Astrocyte (in vitro differentiated cells and primary cell): Measurements from ENCODE around the gene DLGAP3. TPM values are rescaled to one million over a fixed set of nuclear protein-coding genes. Genes with fewer than 3 reads are reported as not detected.

ENCODE experiments used
- DNase-seq: peaks from one replicate; pipeline ENCODE4 v3.0.0-alpha.2; 2010; ENCODE audit warnings: low read depth
- FAIRE-seq: peaks from 2 replicates; lab custom pipeline; 2011; peaks lifted over from hg19 to GRCh38; lab: Jason Lieb, UNC
- H2AFZ ChIP-seq: 2 replicates; pipeline ENCODE4 v1.6.0; 2012; ENCODE audit warnings: low read depth, low read length, inconsistent platforms
- H3K27ac ChIP-seq: 2 replicates; pipeline ENCODE4 v1.5.1; 2011; ENCODE audit warnings: low read depth, low read length, inconsistent platforms
- H3K27me3 ChIP-seq: 2 replicates; pipeline ENCODE4 v1.6.0; 2011; ENCODE audit warnings: low read length, inconsistent platforms; ENCODE audit not compliant: insufficient read depth
- H3K36me3 ChIP-seq: 2 replicates; pipeline ENCODE4 v1.5.1; 2011; ENCODE audit warnings: low read length, inconsistent platforms; ENCODE audit not compliant: insufficient read depth
- H3K4me1 ChIP-seq: 2 replicates; pipeline ENCODE4 v1.5.1; 2011; ENCODE audit warnings: low read length, inconsistent platforms; ENCODE audit not compliant: insufficient read depth
- H3K4me2 ChIP-seq: 2 replicates; pipeline ENCODE4 v1.6.0; 2012; ENCODE audit warnings: low read length, inconsistent platforms
- H3K4me3 ChIP-seq: 2 replicates; pipeline ENCODE4 v1.5.1; 2011; ENCODE audit warnings: low read depth, mild to moderate bottlenecking, low read length, inconsistent platforms; ENCODE audit not compliant: insufficient read depth
- H3K79me2 ChIP-seq: 2 replicates; pipeline ENCODE4 v1.6.0; 2012; ENCODE audit warnings: mild to moderate bottlenecking, low read length, inconsistent platforms; ENCODE audit not compliant: insufficient read depth
- H3K9ac ChIP-seq: 2 replicates; pipeline ENCODE4 v1.6.0; 2012; ENCODE audit warnings: mild to moderate bottlenecking, low read length, inconsistent platforms
- H3K9me3 ChIP-seq: 2 replicates; pipeline ENCODE4 v1.5.1; 2012; ENCODE audit warnings: low read depth, mild to moderate bottlenecking, low read length, inconsistent platforms; ENCODE audit not compliant: insufficient read depth
- H4K20me1 ChIP-seq: 2 replicates; pipeline ENCODE4 v1.6.0; 2012; ENCODE audit warnings: low read length, inconsistent platforms; ENCODE audit not compliant: insufficient read depth
- H3K27ac Mint-ChIP-seq: one replicate; pipeline ENCODE4 v1.8.0; 2021; ENCODE audit warnings: mild to moderate bottlenecking, mixed read lengths; ENCODE audit not compliant: unreplicated experiment
- H3K27me3 Mint-ChIP-seq: one replicate; pipeline ENCODE4 v1.8.0; 2021; ENCODE audit warnings: low read depth, mixed read lengths; ENCODE audit not compliant: unreplicated experiment
- H3K36me3 Mint-ChIP-seq: one replicate; pipeline ENCODE4 v1.8.0; 2021; ENCODE audit warnings: low read depth, mixed read lengths; ENCODE audit not compliant: unreplicated experiment
- H3K4me1 Mint-ChIP-seq: one replicate; pipeline ENCODE4 v1.8.0; 2021; ENCODE audit warnings: low read depth, mixed read lengths; ENCODE audit not compliant: unreplicated experiment
- H3K4me3 Mint-ChIP-seq: one replicate; pipeline ENCODE4 v1.8.0; 2021; ENCODE audit warnings: mild to moderate bottlenecking, moderate library complexity, mixed read lengths; ENCODE audit not compliant: unreplicated experiment
- H3K9me3 Mint-ChIP-seq: one replicate; pipeline ENCODE4 v1.8.0; 2021; ENCODE audit warnings: mild to moderate bottlenecking, mixed read lengths; ENCODE audit not compliant: unreplicated experiment
- EZH2 ChIP-seq: IDR thresholded peaks from 2 replicates; pipeline ENCODE4 v1.6.1; 2012; ENCODE audit warnings: mild to moderate bottlenecking, low read length, inconsistent platforms; ENCODE audit not compliant: insufficient read depth
- total RNA-seq: library from RNA; stranded (reverse); gene quantifications from 2 replicates; pipeline ENCODE4 v1.2.1, GENCODE V29; 2021
- TF ChIP-seq, protein P1 (sequence below): IDR thresholded peaks from 2 replicates; pipeline ENCODE4 v1.5.1; 2011; ENCODE audit warnings: low read depth, mild to moderate bottlenecking, inconsistent platforms, low read length, moderate library complexity; ENCODE audit not compliant: insufficient read depth

Gene DLGAP3
- total RNA-seq, 1 donor from 2014 or later, result 2.7 TPM

DNA sequence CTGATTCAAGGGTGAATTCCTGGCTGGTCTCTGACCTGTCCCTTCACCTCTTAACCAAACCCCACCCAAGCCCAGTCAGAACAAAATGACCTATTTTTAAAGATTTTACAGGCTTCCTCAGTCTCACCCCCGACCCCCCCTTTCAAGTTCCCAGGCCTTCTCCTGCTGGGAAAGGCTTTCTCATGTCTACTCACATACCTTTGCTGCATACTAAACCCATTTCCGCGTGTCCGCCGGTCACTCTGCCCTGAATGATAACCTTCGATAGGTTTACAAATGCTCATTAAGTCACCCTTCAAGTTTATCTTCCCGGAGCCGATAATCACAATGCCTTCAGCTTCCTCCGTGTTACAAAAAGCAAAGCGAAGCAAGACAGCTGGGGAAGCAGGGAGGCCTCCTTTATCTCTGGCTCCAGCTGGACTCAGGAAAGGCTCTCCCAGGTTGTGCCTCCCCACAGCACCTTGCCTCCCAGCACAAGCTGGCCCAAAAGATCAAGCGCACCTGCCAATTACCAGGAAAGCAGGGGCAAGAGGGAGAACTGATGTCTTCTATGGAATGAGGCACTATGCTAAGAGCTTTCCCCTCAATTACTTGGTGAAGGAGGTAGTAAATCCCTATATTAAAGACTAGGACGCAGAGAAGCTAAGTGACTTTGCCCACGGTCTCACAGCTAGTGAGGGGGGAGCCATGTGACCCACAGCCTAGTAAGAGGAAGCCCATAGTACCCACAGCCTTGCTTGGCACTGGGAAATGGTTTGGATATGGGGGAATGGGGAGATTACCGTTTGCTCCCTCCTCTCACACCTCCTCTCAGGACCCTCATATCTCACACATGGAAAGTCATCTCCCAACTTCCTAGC is 85.8 kb downstream of the DLGAP3 start:
- H3K4me1 ChIP-seq, result peaks cover 6% of the 10 kb centered on the region
- Mint-ChIP-seq H3K27me3 (no peaks in the 10 kb centered on the region), H3K27ac (peak overlapping the region; percentile 36), H3K4me3 (no peak overlapping the region), H3K4me1 (peaks cover 15% of the 10 kb centered on the region), H3K36me3 (peaks cover 6% of the 10 kb centered on the region), H3K9me3 (no peaks in the 10 kb centered on the region)
- H3K36me3 ChIP-seq, result no peaks in the 10 kb centered on the region
- H4K20me1 ChIP-seq, result peaks cover 19% of the 10 kb centered on the region
- TF ChIP-seq, protein P1, sequence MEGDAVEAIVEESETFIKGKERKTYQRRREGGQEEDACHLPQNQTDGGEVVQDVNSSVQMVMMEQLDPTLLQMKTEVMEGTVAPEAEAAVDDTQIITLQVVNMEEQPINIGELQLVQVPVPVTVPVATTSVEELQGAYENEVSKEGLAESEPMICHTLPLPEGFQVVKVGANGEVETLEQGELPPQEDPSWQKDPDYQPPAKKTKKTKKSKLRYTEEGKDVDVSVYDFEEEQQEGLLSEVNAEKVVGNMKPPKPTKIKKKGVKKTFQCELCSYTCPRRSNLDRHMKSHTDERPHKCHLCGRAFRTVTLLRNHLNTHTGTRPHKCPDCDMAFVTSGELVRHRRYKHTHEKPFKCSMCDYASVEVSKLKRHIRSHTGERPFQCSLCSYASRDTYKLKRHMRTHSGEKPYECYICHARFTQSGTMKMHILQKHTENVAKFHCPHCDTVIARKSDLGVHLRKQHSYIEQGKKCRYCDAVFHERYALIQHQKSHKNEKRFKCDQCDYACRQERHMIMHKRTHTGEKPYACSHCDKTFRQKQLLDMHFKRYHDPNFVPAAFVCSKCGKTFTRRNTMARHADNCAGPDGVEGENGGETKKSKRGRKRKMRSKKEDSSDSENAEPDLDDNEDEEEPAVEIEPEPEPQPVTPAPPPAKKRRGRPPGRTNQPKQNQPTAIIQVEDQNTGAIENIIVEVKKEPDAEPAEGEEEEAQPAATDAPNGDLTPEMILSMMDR, result no peak
- no peak for TF ChIP-seq EZH2
- FAIRE-seq (no peak), DNase-seq (no peak)
- no peak overlapping the region for H3K4me2 ChIP-seq
- H2AFZ ChIP-seq, result peak overlapping the region; percentile 10
- H3K9ac ChIP-seq, result no peak overlapping the region
- H3K4me3 ChIP-seq, result no peak overlapping the region
- no peak overlapping the region for H3K27ac ChIP-seq
- H3K79me2 ChIP-seq, result no peaks in the 10 kb centered on the region
- H3K27me3 ChIP-seq, result no peaks in the 10 kb centered on the region
- H3K9me3 ChIP-seq, result no peaks in the 10 kb centered on the region

DNA sequence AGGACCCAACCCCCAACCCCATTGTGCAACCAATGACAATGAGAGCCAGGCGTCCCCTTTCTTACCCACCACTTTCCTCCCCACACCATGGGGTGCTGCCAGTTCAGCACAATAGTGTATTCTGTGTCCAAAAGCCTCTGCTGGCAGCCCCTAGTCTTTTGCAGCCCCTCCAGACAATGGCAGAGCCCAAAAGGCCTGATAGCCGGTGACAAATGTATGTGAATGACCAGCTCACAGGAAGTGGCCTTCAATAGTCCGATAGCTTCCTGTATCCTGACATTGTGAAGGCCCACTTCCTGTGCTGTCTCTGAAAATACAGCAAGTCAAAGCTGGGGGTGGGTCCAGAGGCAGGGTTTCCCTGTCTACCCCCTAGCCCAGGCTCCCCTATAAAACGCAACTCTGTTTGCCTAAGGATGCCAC is 86.5 kb downstream of the DLGAP3 start:
- H4K20me1 ChIP-seq, result peaks cover 13% of the 10 kb centered on the region
- H3K27ac Mint-ChIP-seq, result no peak overlapping the region
- H3K9me3 Mint-ChIP-seq, result no peaks in the 10 kb centered on the region
- no peak overlapping the region for H3K4me3 Mint-ChIP-seq
- H3K4me3 ChIP-seq, result no peak overlapping the region
- no peaks in the 10 kb centered on the region for H3K36me3 ChIP-seq
- no peak for TF ChIP-seq EZH2
- TF ChIP-seq, protein P1, result no peak
- FAIRE-seq, result no peak
- H3K27ac ChIP-seq, result no peak overlapping the region
- H3K9me3 ChIP-seq, result no peaks in the 10 kb centered on the region
- H3K4me1 ChIP-seq, result peaks cover 6% of the 10 kb centered on the region
- H3K36me3 Mint-ChIP-seq, result peaks cover 2% of the 10 kb centered on the region
- H3K27me3 ChIP-seq, result no peaks in the 10 kb centered on the region
- peak overlapping the region; percentile 10 for H2AFZ ChIP-seq
- no peak overlapping the region for H3K9ac ChIP-seq
- peaks cover 15% of the 10 kb centered on the region for H3K4me1 Mint-ChIP-seq
- no peak for DNase-seq
- no peaks in the 10 kb centered on the region for H3K79me2 ChIP-seq
- H3K27me3 Mint-ChIP-seq, result no peaks in the 10 kb centered on the region
- no peak overlapping the region for H3K4me2 ChIP-seq

DNA sequence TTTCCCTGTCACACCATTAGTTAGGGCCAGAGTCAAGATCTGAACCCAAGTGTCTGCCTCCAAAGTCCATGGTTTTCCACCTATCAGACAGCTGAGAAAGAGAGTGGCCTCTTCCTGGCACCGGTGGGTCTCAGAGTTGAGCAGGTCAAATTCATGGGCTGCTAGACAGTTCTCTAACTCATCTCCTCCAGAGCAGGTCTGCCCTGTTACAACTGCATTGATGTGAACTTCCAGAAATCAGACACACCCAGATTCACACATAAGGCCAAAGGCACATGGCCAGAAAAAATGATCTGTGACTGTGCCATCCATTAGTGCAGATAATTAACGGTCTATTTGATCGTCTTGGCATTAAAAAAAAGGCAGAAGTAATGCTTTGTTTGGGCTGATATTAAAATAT is 87.4 kb downstream of the DLGAP3 start:
- no peaks in the 10 kb centered on the region for H3K36me3 ChIP-seq
- H3K9me3 Mint-ChIP-seq, result no peaks in the 10 kb centered on the region
- no peaks in the 10 kb centered on the region for H3K27me3 ChIP-seq
- H2AFZ ChIP-seq, result no peak overlapping the region
- peaks cover 6% of the 10 kb centered on the region for H3K4me1 ChIP-seq
- H3K4me3 ChIP-seq, result no peak overlapping the region
- TF ChIP-seq EZH2, result no peak
- TF ChIP-seq, protein P1, result no peak
- H3K4me2 ChIP-seq, result no peak overlapping the region
- H3K79me2 ChIP-seq, result no peaks in the 10 kb centered on the region
- DNase-seq, result no peak
- H3K9ac ChIP-seq, result no peak overlapping the region
- H3K27ac ChIP-seq, result no peak overlapping the region
- no peak overlapping the region for H3K4me3 Mint-ChIP-seq
- H3K27me3 Mint-ChIP-seq, result no peaks in the 10 kb centered on the region
- peaks cover 8% of the 10 kb centered on the region for H4K20me1 ChIP-seq
- H3K27ac Mint-ChIP-seq, result no peak overlapping the region
- H3K9me3 ChIP-seq, result no peaks in the 10 kb centered on the region
- H3K4me1 Mint-ChIP-seq, result peaks cover 15% of the 10 kb centered on the region
- H3K36me3 Mint-ChIP-seq, result no peaks in the 10 kb centered on the region
- FAIRE-seq, result no peak
